Measurements from ENCODE around the gene COMP. TPM values are rescaled to one million over a fixed set of nuclear protein-coding genes. Genes with fewer than 3 reads are reported as not detected.

The COMP gene
- total RNA-seq, 1 experiment from 2014 or later = not detected

GRCh38 chr19:18778826-18779495 is 12.1 kb downstream of the COMP start:
- Histone ChIP-seq H3K27me3 (ENCODE audit: insufficient read depth, low read depth) (no peaks in the 10 kb centered on the region), H3K4me3 (no peak overlapping the region), H3K9me3 (ENCODE audit: insufficient read depth, low read depth) (no peaks in the 10 kb centered on the region), H3F3A (ENCODE audit: insufficient read depth, low read depth) (no peaks in the 10 kb centered on the region), H3K4me2 (no peak overlapping the region), H4K20me1 (ENCODE audit: insufficient read depth) (no peaks in the 10 kb centered on the region; the same call in 1 of the 2 replicates), H3K79me2 (ENCODE audit: low read depth) (no peaks in the 10 kb centered on the region), H3K36me3 (ENCODE audit: low read depth) (no peaks in the 10 kb centered on the region), H3K9me2 (ENCODE audit: insufficient read depth) (no peaks in the 10 kb centered on the region), H3K4me1 (replicated peaks; ENCODE audit: insufficient read depth) (no peaks in the 10 kb centered on the region), H3K27ac (no peak overlapping the region), H2AFZ (no peak overlapping the region)
- intact Hi-C loops (cut with micrococcal nuclease; ENCODE audit: unreplicated experiment) = no loop called here
- TF ChIP-seq EZH2 (IDR thresholded peaks at IDR 0.05; ENCODE audit: low read depth) (no peak), CTCF (conservative IDR thresholded peaks at IDR 0.05) (no peak)
- no peak for DNase-seq
- BruUV-seq (replicated peaks) = no TSS peak
- POLR2A ChIA-PET (ENCODE audit: unreplicated experiment) = interaction anchor here (0.6 kb wide), 1 partner anchor 10 kb away, joined by 7 read pairs; no protein-coding TSS in a partner anchor
- CTCF ChIA-PET = no interaction called here

- Histone ChIP-seq H3K4me1 (replicated peaks; ENCODE audit: insufficient read depth) (no peaks in the 10 kb centered on the region), H3K27me3 (ENCODE audit: insufficient read depth, low read depth) (no peaks in the 10 kb centered on the region), H3K9me3 (ENCODE audit: insufficient read depth, low read depth) (no peaks in the 10 kb centered on the region), H3K9me2 (ENCODE audit: insufficient read depth) (no peaks in the 10 kb centered on the region), H3K79me2 (ENCODE audit: low read depth) (no peaks in the 10 kb centered on the region), H3K36me3 (ENCODE audit: low read depth) (no peaks in the 10 kb centered on the region), H4K20me1 (ENCODE audit: insufficient read depth) (no peaks in the 10 kb centered on the region; the same call in 1 of the 2 replicates), H3K4me2 (no peak overlapping the region), H3K27ac (no peak overlapping the region), H3F3A (ENCODE audit: insufficient read depth, low read depth) (no peaks in the 10 kb centered on the region), H2AFZ (no peak overlapping the region), H3K4me3 (no peak overlapping the region)
- DNase-seq = no peak
- intact Hi-C loops (cut with micrococcal nuclease; ENCODE audit: unreplicated experiment) = no loop called here
- no peak for TF ChIP-seq CTCF (conservative IDR thresholded peaks at IDR 0.05)
- no peak for TF ChIP-seq EZH2 (IDR thresholded peaks at IDR 0.05; ENCODE audit: low read depth)
- ChIA-PET CTCF (interaction anchor here (0.7 kb wide), 1 partner anchor 55 kb away, joined by 4 read pairs; no protein-coding TSS in a partner anchor), POLR2A (ENCODE audit: unreplicated experiment) (no interaction called here)
- no TSS peak for BruUV-seq (replicated peaks)
Measured at GRCh38 chr19:18778076-18778389, 13.1 kb downstream of the COMP start.

DNA sequence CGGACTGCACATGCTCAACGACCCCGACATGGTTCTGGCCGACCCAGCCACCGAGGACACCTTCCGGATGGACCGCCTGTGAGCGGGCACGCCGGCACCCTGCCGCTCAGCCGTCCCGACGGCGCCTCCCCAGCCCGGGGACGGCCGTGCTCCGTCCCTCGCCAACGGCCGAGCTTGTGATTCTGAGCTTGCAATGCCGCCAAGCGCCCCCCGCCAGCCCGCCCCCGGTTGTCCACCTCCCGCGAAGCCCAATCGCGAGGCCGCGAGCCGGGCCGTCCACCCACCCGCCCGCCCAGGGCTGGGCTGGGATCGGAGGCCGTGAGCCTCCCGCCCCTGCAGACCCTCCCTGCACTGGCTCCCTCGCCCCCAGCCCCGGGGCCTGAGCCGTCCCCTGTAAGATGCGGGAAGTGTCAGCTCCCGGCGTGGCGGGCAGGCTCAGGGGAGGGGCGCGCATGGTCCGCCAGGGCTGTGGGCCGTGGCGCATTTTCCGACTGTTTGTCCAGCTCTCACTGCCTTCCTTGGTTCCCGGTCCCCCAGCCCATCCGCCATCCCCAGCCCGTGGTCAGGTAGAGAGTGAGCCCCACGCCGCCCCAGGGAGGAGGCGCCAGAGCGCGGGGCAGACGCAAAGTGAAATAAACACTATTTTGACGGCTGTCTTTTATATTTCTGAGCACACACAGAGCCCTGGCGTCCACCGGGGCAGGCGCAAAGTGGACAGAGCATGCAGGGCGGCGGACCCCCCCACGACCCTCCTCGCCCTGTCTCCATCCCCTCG is 13.6 kb downstream of the COMP start:
- BruUV-seq (replicated peaks) = no TSS peak
- Histone ChIP-seq H3K9me2 (ENCODE audit: insufficient read depth) (no peaks in the 10 kb centered on the region), H3K4me2 (no peak overlapping the region), H3K36me3 (ENCODE audit: low read depth) (no peaks in the 10 kb centered on the region), H3K4me3 (no peak overlapping the region), H3K79me2 (ENCODE audit: low read depth) (no peaks in the 10 kb centered on the region), H3K4me1 (replicated peaks; ENCODE audit: insufficient read depth) (no peaks in the 10 kb centered on the region), H4K20me1 (ENCODE audit: insufficient read depth) (no peaks in the 10 kb centered on the region; the same call in 1 of the 2 replicates), H3K27me3 (ENCODE audit: insufficient read depth, low read depth) (no peaks in the 10 kb centered on the region), H2AFZ (no peak overlapping the region), H3K27ac (no peak overlapping the region), H3F3A (ENCODE audit: insufficient read depth, low read depth) (no peaks in the 10 kb centered on the region), H3K9me3 (ENCODE audit: insufficient read depth, low read depth) (no peaks in the 10 kb centered on the region)
- no peak for DNase-seq
- intact Hi-C loops (cut with micrococcal nuclease; ENCODE audit: unreplicated experiment) = no loop called here
- POLR2A ChIA-PET (ENCODE audit: unreplicated experiment) = no interaction called here
- CTCF ChIA-PET = interaction anchor here (0.7 kb wide), 1 partner anchor 56 kb away, joined by 4 read pairs; no protein-coding TSS in a partner anchor
- TF ChIP-seq EZH2 (IDR thresholded peaks at IDR 0.05; ENCODE audit: low read depth) (no peak), CTCF (conservative IDR thresholded peaks at IDR 0.05) (no peak)
